Measurements from ENCODE around the gene PRRG4.

The PRRG4 gene

DNA sequence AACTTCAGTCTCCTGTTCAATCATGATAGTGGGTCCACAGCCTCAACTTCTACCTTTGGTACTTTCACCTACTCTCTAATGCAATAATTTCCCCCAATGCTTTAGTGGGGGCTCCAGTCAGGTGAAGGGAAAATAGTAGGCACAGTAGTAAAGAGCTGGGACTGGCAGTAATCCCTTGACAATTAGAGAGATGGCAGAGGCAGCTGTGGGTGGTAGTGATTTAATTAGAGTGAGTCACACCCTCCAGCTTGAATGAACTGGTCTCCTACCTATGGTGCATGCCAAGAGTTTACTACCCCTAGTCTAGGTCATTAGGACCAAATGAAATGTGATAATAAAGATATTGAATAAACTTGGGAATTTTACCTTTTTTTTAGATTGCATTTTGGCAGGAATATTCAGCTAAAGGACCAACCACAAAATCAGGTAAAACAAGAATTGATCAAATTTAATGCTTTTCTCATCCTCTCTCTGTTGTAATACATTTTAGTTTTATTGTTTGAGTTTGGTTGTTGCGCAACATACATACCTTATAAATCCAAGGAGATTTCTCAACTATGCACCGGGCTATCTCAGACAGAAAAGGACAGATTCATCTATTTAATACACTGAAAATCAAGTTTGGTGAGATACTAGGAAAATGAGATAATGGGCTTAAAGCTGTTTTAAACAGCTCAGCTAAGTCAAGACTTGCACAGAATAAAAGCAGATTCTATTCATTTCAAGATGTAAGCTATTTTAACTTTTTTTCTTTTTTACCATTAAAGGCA lies 9.0 kb downstream of the PRRG4 start:
- H3K79me2 ChIP-seq (ENCODE audit: insufficient read depth, low read depth) = no peaks in the 10 kb centered on the region
- no peak overlapping the region for H2AFZ ChIP-seq (ENCODE audit: low read depth)
- no peak overlapping the region for H3K27ac ChIP-seq
- H3K4me2 ChIP-seq = no peak overlapping the region
- H3K9ac ChIP-seq = no peak overlapping the region
- TF ChIP-seq, protein P1, sequence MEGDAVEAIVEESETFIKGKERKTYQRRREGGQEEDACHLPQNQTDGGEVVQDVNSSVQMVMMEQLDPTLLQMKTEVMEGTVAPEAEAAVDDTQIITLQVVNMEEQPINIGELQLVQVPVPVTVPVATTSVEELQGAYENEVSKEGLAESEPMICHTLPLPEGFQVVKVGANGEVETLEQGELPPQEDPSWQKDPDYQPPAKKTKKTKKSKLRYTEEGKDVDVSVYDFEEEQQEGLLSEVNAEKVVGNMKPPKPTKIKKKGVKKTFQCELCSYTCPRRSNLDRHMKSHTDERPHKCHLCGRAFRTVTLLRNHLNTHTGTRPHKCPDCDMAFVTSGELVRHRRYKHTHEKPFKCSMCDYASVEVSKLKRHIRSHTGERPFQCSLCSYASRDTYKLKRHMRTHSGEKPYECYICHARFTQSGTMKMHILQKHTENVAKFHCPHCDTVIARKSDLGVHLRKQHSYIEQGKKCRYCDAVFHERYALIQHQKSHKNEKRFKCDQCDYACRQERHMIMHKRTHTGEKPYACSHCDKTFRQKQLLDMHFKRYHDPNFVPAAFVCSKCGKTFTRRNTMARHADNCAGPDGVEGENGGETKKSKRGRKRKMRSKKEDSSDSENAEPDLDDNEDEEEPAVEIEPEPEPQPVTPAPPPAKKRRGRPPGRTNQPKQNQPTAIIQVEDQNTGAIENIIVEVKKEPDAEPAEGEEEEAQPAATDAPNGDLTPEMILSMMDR (conservative IDR thresholded peaks at IDR 0.05; ENCODE audit: low read depth, low read length) = no peak
- H3K36me3 ChIP-seq (ENCODE audit: insufficient read depth) = no peaks in the 10 kb centered on the region
- H3K27me3 ChIP-seq (ENCODE audit: insufficient read depth, low read depth) = no peaks in the 10 kb centered on the region
- H4K20me1 ChIP-seq (ENCODE audit: insufficient read depth) = no peaks in the 10 kb centered on the region
- H3K4me1 ChIP-seq (ENCODE audit: low read depth, poor library complexity, severe bottlenecking) = no peaks in the 10 kb centered on the region
- H3K4me3 ChIP-seq (IDR thresholded peaks at IDR 0.05; ENCODE audit: insufficient read depth, low read depth, low read length) = no peak overlapping the region

GRCh38 chr11:32839308-32839707 lies 9.6 kb downstream of the PRRG4 start:
- H3K36me3 ChIP-seq (ENCODE audit: insufficient read depth) = no peaks in the 10 kb centered on the region
- H4K20me1 ChIP-seq (ENCODE audit: insufficient read depth) = no peaks in the 10 kb centered on the region
- H3K4me3 ChIP-seq (IDR thresholded peaks at IDR 0.05; ENCODE audit: insufficient read depth, low read depth, low read length) = no peak overlapping the region
- H3K79me2 ChIP-seq (ENCODE audit: insufficient read depth, low read depth) = no peaks in the 10 kb centered on the region
- H3K4me2 ChIP-seq = no peak overlapping the region
- H3K27me3 ChIP-seq (ENCODE audit: insufficient read depth, low read depth) = no peaks in the 10 kb centered on the region
- TF ChIP-seq, protein P1 (conservative IDR thresholded peaks at IDR 0.05; ENCODE audit: low read depth, low read length) = no peak
- no peak overlapping the region for H3K9ac ChIP-seq
- no peak overlapping the region for H3K27ac ChIP-seq
- no peak overlapping the region for H2AFZ ChIP-seq (ENCODE audit: low read depth)
- H3K4me1 ChIP-seq (ENCODE audit: low read depth, poor library complexity, severe bottlenecking) = no peaks in the 10 kb centered on the region

- H3K27me3 ChIP-seq (ENCODE audit: insufficient read depth, low read depth) = no peaks in the 10 kb centered on the region
- H3K4me1 ChIP-seq (ENCODE audit: low read depth, poor library complexity, severe bottlenecking) = no peaks in the 10 kb centered on the region
- no peaks in the 10 kb centered on the region for H3K36me3 ChIP-seq (ENCODE audit: insufficient read depth)
- TF ChIP-seq, protein P1 (conservative IDR thresholded peaks at IDR 0.05; ENCODE audit: low read depth, low read length) = no peak
- no peaks in the 10 kb centered on the region for H3K79me2 ChIP-seq (ENCODE audit: insufficient read depth, low read depth)
- H4K20me1 ChIP-seq (ENCODE audit: insufficient read depth) = no peaks in the 10 kb centered on the region
- no peak overlapping the region for H3K4me3 ChIP-seq (IDR thresholded peaks at IDR 0.05; ENCODE audit: insufficient read depth, low read depth, low read length)
- H3K9ac ChIP-seq = no peak overlapping the region
- H2AFZ ChIP-seq (ENCODE audit: low read depth) = no peak overlapping the region
- H3K4me2 ChIP-seq = no peak overlapping the region
- no peak overlapping the region for H3K27ac ChIP-seq
Measured at GRCh38 chr11:32840587-32840986, 10.9 kb downstream of the PRRG4 start.

DNA sequence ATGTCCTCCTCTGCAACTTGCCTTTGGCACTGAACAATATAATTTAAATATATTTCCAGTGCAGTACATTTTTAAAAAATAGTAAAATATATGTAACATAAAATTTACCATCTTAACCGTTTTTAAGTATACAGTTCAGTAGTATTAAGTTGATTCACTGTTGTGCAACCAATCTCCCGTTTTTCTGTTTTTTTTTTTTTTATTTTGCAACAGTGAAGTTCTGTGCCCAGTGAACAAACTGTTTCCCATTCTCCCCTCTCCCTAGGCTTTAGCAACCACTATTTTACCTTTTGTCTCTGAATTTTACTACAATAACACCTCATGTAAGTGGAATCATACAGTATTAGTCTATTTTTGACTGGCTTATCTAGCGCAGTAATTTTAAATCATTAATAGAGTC lies 13.8 kb downstream of the PRRG4 start:
- Histone ChIP-seq H3K9ac (no peak overlapping the region), H2AFZ (ENCODE audit: low read depth) (no peak overlapping the region), H3K4me3 (IDR thresholded peaks at IDR 0.05; ENCODE audit: insufficient read depth, low read depth, low read length) (no peak overlapping the region), H3K4me1 (ENCODE audit: low read depth, poor library complexity, severe bottlenecking) (no peaks in the 10 kb centered on the region), H3K27me3 (ENCODE audit: insufficient read depth, low read depth) (no peaks in the 10 kb centered on the region), H4K20me1 (ENCODE audit: insufficient read depth) (no peaks in the 10 kb centered on the region), H3K27ac (no peak overlapping the region), H3K79me2 (ENCODE audit: insufficient read depth, low read depth) (no peaks in the 10 kb centered on the region), H3K4me2 (no peak overlapping the region), H3K36me3 (ENCODE audit: insufficient read depth) (no peaks in the 10 kb centered on the region)
- TF ChIP-seq, protein P1 (conservative IDR thresholded peaks at IDR 0.05; ENCODE audit: low read depth, low read length) = no peak

All from KMS-11 (cell line).